GM18873 (cell line): Measurements from ENCODE around the gene ANKRD42.
"Not testable (repeated sequence)": the region's sequence is repeated elsewhere in the genome, so short reads cannot be mapped to it uniquely, and the experiment has no call there.

Experiments
- ATAC-seq: cut with Tn5 transposase; IDR thresholded peaks from one replicate; pipeline ENCODE4 v1.9.1; 2021; ENCODE audit warnings: mild to moderate bottlenecking, moderate library complexity, moderate number of reproducible peaks; ENCODE audit not compliant: unreplicated experiment, low FRiP score

The ANKRD42 gene

GRCh38 chr11:83170865-83171264, 22.6 kb upstream of the ANKRD42 start:
- ATAC-seq: no peak

- ATAC-seq: no peak
Observed at GRCh38 chr11:83172551-83172950, 21.0 kb upstream of the ANKRD42 start.

- ATAC-seq: no peak
Observed at GRCh38 chr11:83174008-83174407, 19.5 kb upstream of the ANKRD42 start.

GRCh38 chr11:83175815-83176214, 17.7 kb upstream of the ANKRD42 start:
- no peak for ATAC-seq

- ATAC-seq: no peak
Observed at GRCh38 chr11:83181815-83182214, 11.7 kb upstream of the ANKRD42 start.

- ATAC-seq: no peak
Observed at GRCh38 chr11:83185767-83186166, 7.7 kb upstream of the ANKRD42 start.

- no peak for ATAC-seq
Observed at GRCh38 chr11:83187465-83187864, 6.0 kb upstream of the ANKRD42 start.

- ATAC-seq: no peak
Observed at GRCh38 chr11:83191491-83191890, 2.0 kb upstream of the ANKRD42 start.

- ATAC-seq: no peak
Observed at GRCh38 chr11:83191986-83192385, 1.5 kb upstream of the ANKRD42 start.

- no peak for ATAC-seq
Observed at GRCh38 chr11:83192606-83193245, 786 bp upstream of the ANKRD42 start.

- peak; percentile 39 for ATAC-seq
Observed at GRCh38 chr11:83194281-83195142, 1.0 kb downstream of the ANKRD42 start.

GRCh38 chr11:83195143-83195466, 1.6 kb downstream of the ANKRD42 start:
- ATAC-seq: no peak

- ATAC-seq: no peak
Observed at GRCh38 chr11:83195649-83196048, 2.1 kb downstream of the ANKRD42 start.

GRCh38 chr11:83200035-83200434, 6.5 kb downstream of the ANKRD42 start:
- no peak for ATAC-seq

- no peak for ATAC-seq
Observed at GRCh38 chr11:83205608-83206185, 12.2 kb downstream of the ANKRD42 start.

- no peak for ATAC-seq
Observed at GRCh38 chr11:83206221-83206620, 12.7 kb downstream of the ANKRD42 start.

- not testable (repeated sequence) for ATAC-seq
Observed at GRCh38 chr11:83206771-83207382, 13.4 kb downstream of the ANKRD42 start.

GRCh38 chr11:83219095-83219494, 25.6 kb downstream of the ANKRD42 start:
- no peak for ATAC-seq

- no peak for ATAC-seq
Observed at GRCh38 chr11:83220260-83220659, 26.7 kb downstream of the ANKRD42 start.

- no peak for ATAC-seq
Observed at GRCh38 chr11:83221694-83222093, 28.2 kb downstream of the ANKRD42 start.

GRCh38 chr11:83222499-83222898, 29.0 kb downstream of the ANKRD42 start:
- ATAC-seq: no peak
